Liver (tissue), 3 donors: Measurements from ENCODE around the gene RAD51AP1.

Experiments
- FOXA1 ChIP-seq: IDR thresholded peaks from 2 replicates; pipeline ENCODE4 v1.6.1; 2016; ENCODE audit warnings: antibody characterized with exemption
- GABPA ChIP-seq, 2 donors: IDR thresholded peaks in 1 of 2; conservative IDR thresholded peaks in 1 of 2; 2 replicates each; pipeline ENCODE4 v1.6.1; 2016; ENCODE audit warnings: antibody characterized with exemption in 2 of 2, mild to moderate bottlenecking in 1 of 2, moderate library complexity in 1 of 2
- HNF4A ChIP-seq, 2 donors: conservative IDR thresholded peaks; 2 replicates each; pipeline ENCODE4 v1.6.1; 2016; ENCODE audit warnings: antibody characterized with exemption in 2 of 2, mild to moderate bottlenecking in 2 of 2
- JUND ChIP-seq, 2 donors: IDR thresholded peaks; 2 replicates each; pipeline ENCODE4 v1.6.1; 2016; ENCODE audit warnings: antibody characterized with exemption in 2 of 2
- RAD21 ChIP-seq, 2 donors: IDR thresholded peaks; 2 replicates each; pipeline ENCODE4 v1.6.1; 2016; ENCODE audit warnings: antibody characterized with exemption in 2 of 2, mild to moderate bottlenecking in 2 of 2
- RXRA ChIP-seq, 2 donors: IDR thresholded peaks; 2 replicates each; pipeline ENCODE4 v1.6.1; 2017 to 2018; ENCODE audit warnings: antibody characterized with exemption in 2 of 2, mild to moderate bottlenecking in 1 of 2
- SP1 ChIP-seq: IDR thresholded peaks from 2 replicates; pipeline ENCODE4 v1.6.1; 2018; ENCODE audit warnings: antibody characterized with exemption, mild to moderate bottlenecking
- TAF1 ChIP-seq: conservative IDR thresholded peaks from 2 replicates; pipeline ENCODE4 v1.6.1; 2016; ENCODE audit warnings: antibody characterized with exemption, mild to moderate bottlenecking
- YY1 ChIP-seq: IDR thresholded peaks from 2 replicates; pipeline ENCODE4 v1.6.1; 2016; ENCODE audit warnings: antibody characterized with exemption, mild to moderate bottlenecking
- TF ChIP-seq, protein P1 (sequence below): fragments of 150-350 bp; IDR thresholded peaks from 2 replicates; pipeline ENCODE4 v1.5.1; 2017; ENCODE audit warnings: improper control_type of control experiment, low read depth, low read length; ENCODE audit not compliant: missing input control
- TF ChIP-seq, protein P2 (sequence below): IDR thresholded peaks from 2 replicates; pipeline ENCODE4 v1.6.1; 2016; ENCODE audit warnings: antibody characterized with exemption, mild to moderate bottlenecking
- TF ChIP-seq, protein P3 (sequence below): IDR thresholded peaks from 2 replicates; pipeline ENCODE4 v1.6.1; 2016; ENCODE audit warnings: antibody characterized with exemption
- TF ChIP-seq, protein P4 (sequence below): IDR thresholded peaks from 2 replicates; pipeline ENCODE4 v1.6.1; 2016; ENCODE audit warnings: antibody characterized with exemption
- TF ChIP-seq, protein P5 (sequence below): IDR thresholded peaks from 2 replicates; pipeline ENCODE4 v1.6.1; 2016; ENCODE audit warnings: antibody characterized with exemption
- donor health status: healthy.
- donor health status: healthy.

DNA sequence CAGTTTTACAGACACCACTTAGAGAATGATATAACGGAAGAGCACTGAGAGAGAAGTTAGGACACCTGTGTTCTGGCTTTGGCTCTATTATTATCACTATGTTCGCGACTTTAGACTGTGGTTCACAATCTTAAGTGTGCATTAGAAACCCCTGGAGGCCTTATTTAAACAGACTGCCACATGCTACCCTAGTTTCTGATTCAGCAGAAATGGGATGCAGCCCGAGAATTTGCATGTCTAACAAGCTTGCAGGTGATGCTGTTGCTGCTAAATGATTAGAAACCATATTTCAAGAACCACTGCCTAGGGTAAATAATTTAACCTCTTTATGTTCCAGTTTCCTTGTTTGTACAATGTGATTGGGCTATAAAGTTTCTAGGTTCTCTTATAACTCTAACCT lies 3.6 kb upstream of the RAD51AP1 start:
- TF ChIP-seq, protein P1, sequence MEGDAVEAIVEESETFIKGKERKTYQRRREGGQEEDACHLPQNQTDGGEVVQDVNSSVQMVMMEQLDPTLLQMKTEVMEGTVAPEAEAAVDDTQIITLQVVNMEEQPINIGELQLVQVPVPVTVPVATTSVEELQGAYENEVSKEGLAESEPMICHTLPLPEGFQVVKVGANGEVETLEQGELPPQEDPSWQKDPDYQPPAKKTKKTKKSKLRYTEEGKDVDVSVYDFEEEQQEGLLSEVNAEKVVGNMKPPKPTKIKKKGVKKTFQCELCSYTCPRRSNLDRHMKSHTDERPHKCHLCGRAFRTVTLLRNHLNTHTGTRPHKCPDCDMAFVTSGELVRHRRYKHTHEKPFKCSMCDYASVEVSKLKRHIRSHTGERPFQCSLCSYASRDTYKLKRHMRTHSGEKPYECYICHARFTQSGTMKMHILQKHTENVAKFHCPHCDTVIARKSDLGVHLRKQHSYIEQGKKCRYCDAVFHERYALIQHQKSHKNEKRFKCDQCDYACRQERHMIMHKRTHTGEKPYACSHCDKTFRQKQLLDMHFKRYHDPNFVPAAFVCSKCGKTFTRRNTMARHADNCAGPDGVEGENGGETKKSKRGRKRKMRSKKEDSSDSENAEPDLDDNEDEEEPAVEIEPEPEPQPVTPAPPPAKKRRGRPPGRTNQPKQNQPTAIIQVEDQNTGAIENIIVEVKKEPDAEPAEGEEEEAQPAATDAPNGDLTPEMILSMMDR, result no peak
- TF ChIP-seq GABPA (IDR thresholded peaks at IDR 0.05 in 1 of 2, conservative IDR thresholded peaks at IDR 0.05 in 1 of 2) (no peak), YY1 (no peak), JUND (IDR thresholded peaks at IDR 0.05) (no peak), RAD21 (IDR thresholded peaks at IDR 0.05) (no peak), TAF1 (no peak), FOXA1 (no peak), SP1 (no peak), HNF4A (conservative IDR thresholded peaks at IDR 0.05) (no peak), RXRA (IDR thresholded peaks at IDR 0.05) (no peak)
- TF ChIP-seq, protein P2, sequence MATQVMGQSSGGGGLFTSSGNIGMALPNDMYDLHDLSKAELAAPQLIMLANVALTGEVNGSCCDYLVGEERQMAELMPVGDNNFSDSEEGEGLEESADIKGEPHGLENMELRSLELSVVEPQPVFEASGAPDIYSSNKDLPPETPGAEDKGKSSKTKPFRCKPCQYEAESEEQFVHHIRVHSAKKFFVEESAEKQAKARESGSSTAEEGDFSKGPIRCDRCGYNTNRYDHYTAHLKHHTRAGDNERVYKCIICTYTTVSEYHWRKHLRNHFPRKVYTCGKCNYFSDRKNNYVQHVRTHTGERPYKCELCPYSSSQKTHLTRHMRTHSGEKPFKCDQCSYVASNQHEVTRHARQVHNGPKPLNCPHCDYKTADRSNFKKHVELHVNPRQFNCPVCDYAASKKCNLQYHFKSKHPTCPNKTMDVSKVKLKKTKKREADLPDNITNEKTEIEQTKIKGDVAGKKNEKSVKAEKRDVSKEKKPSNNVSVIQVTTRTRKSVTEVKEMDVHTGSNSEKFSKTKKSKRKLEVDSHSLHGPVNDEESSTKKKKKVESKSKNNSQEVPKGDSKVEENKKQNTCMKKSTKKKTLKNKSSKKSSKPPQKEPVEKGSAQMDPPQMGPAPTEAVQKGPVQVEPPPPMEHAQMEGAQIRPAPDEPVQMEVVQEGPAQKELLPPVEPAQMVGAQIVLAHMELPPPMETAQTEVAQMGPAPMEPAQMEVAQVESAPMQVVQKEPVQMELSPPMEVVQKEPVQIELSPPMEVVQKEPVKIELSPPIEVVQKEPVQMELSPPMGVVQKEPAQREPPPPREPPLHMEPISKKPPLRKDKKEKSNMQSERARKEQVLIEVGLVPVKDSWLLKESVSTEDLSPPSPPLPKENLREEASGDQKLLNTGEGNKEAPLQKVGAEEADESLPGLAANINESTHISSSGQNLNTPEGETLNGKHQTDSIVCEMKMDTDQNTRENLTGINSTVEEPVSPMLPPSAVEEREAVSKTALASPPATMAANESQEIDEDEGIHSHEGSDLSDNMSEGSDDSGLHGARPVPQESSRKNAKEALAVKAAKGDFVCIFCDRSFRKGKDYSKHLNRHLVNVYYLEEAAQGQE, result no peak
- TF ChIP-seq, protein P3, sequence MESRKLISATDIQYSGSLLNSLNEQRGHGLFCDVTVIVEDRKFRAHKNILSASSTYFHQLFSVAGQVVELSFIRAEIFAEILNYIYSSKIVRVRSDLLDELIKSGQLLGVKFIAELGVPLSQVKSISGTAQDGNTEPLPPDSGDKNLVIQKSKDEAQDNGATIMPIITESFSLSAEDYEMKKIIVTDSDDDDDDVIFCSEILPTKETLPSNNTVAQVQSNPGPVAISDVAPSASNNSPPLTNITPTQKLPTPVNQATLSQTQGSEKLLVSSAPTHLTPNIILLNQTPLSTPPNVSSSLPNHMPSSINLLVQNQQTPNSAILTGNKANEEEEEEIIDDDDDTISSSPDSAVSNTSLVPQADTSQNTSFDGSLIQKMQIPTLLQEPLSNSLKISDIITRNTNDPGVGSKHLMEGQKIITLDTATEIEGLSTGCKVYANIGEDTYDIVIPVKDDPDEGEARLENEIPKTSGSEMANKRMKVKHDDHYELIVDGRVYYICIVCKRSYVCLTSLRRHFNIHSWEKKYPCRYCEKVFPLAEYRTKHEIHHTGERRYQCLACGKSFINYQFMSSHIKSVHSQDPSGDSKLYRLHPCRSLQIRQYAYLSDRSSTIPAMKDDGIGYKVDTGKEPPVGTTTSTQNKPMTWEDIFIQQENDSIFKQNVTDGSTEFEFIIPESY, result no peak
- TF ChIP-seq, protein P4, sequence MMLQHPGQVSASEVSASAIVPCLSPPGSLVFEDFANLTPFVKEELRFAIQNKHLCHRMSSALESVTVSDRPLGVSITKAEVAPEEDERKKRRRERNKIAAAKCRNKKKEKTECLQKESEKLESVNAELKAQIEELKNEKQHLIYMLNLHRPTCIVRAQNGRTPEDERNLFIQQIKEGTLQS, result no peak
- TF ChIP-seq, protein P5, sequence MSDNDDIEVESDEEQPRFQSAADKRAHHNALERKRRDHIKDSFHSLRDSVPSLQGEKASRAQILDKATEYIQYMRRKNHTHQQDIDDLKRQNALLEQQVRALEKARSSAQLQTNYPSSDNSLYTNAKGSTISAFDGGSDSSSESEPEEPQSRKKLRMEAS, result no peak
